IMR-90 (cell line): ENCODE measurements around the gene NELL1.

Source experiments
- CEBPB ChIP-seq: IDR thresholded peaks from 2 replicates; pipeline ENCODE4 v1.6.1; 2012; ENCODE audit warnings: low read depth, low read length, improper control_type of control experiment
- CTCF ChIP-seq: conservative IDR thresholded peaks from 2 replicates; pipeline ENCODE4 v1.5.1; 2012; ENCODE audit warnings: mild to moderate bottlenecking, low read depth, low read length, improper control_type of control experiment
- MAFK ChIP-seq: IDR thresholded peaks from 2 replicates; pipeline ENCODE4 v1.6.1; 2012; ENCODE audit warnings: low read depth, low read length, improper control_type of control experiment
- MAZ ChIP-seq: IDR thresholded peaks from 2 replicates; pipeline ENCODE4 v1.6.1; 2012; ENCODE audit warnings: low read depth, mild to moderate bottlenecking, low read length, improper control_type of control experiment, moderate library complexity, borderline replicate concordance
- POLR2A ChIP-seq: IDR thresholded peaks from 2 replicates; pipeline ENCODE4 v1.6.1; 2012; ENCODE audit warnings: mild to moderate bottlenecking, low read depth, low read length
- RAD21 ChIP-seq: IDR thresholded peaks from 2 replicates; pipeline ENCODE4 v1.6.1; 2012; ENCODE audit warnings: low read length, improper control_type of control experiment
- RCOR1 ChIP-seq: IDR thresholded peaks from 2 replicates; pipeline ENCODE4 v1.6.1; 2012; ENCODE audit warnings: mild to moderate bottlenecking, low read length, improper control_type of control experiment; ENCODE audit not compliant: insufficient replicate concordance
- SMC3 ChIP-seq: fragments of 150-350 bp; IDR thresholded peaks from 2 replicates; pipeline ENCODE4 v1.6.1; 2016; ENCODE audit warnings: low read depth, mild to moderate bottlenecking, antibody characterized with exemption, low read length, moderate library complexity
- USF2 ChIP-seq: fragments of 150-350 bp; IDR thresholded peaks from 2 replicates; pipeline ENCODE4 v1.6.1; 2017; ENCODE audit warnings: mild to moderate bottlenecking, antibody characterized with exemption, low read length, low read depth

- TF ChIP-seq CTCF = no peak
- no peak for TF ChIP-seq POLR2A
- no peak for TF ChIP-seq USF2
- TF ChIP-seq RCOR1 = no peak
- no peak for TF ChIP-seq MAZ
- no peak for TF ChIP-seq RAD21
- no peak for TF ChIP-seq CEBPB
- TF ChIP-seq MAFK = no peak
- TF ChIP-seq SMC3 = no peak
These were observed 590.7 kb downstream of the NELL1 start for GRCh38 chr11:21260101-21260500.
